AG08395 (cell line): ENCODE measurements around the gene MYL7.

Source experiments
- DNase-seq: peaks from one replicate; pipeline ENCODE4 v3.0.0; 2012; ENCODE audit warnings: mixed read lengths, low spot score

Gene MYL7

GRCh38 chr7:44112231-44112996 lies 28.7 kb downstream of the MYL7 start:
- no peak for DNase-seq

- no peak for DNase-seq
Measured at GRCh38 chr7:44111761-44112160, 29.4 kb downstream of the MYL7 start.

- no peak for DNase-seq
Measured at GRCh38 chr7:44110719-44111635, 30.2 kb downstream of the MYL7 start.

GRCh38 chr7:44109991-44110390 lies 31.1 kb downstream of the MYL7 start:
- no peak for DNase-seq

GRCh38 chr7:44108768-44109750 lies 32.1 kb downstream of the MYL7 start:
- no peak for DNase-seq

- no peak for DNase-seq
Measured at GRCh38 chr7:44107961-44108767, 33.0 kb downstream of the MYL7 start.

GRCh38 chr7:44107116-44107960 lies 33.8 kb downstream of the MYL7 start:
- DNase-seq, result no peak

GRCh38 chr7:44106311-44107065 lies 34.6 kb downstream of the MYL7 start:
- DNase-seq, result no peak

- DNase-seq, result no peak
Measured at GRCh38 chr7:44105832-44106231, 35.3 kb downstream of the MYL7 start.

GRCh38 chr7:44104860-44105771 lies 36.0 kb downstream of the MYL7 start:
- peak; percentile 75 for DNase-seq

GRCh38 chr7:44103923-44104859 lies 36.9 kb downstream of the MYL7 start, which contains the start of gene AEBP1:
AEBP1 (plus strand) TSS chr7:44104345; CDS start chr7:44104666, 321 bp downstream.
- DNase-seq, result peak; percentile 38

- DNase-seq, result no peak
Measured at GRCh38 chr7:44103566-44103922, 37.6 kb downstream of the MYL7 start.

- no peak for DNase-seq
Measured at GRCh38 chr7:44102846-44103565, 38.1 kb downstream of the MYL7 start.

GRCh38 chr7:44101966-44102845 lies 38.9 kb downstream of the MYL7 start:
- peak; percentile 87 for DNase-seq

GRCh38 chr7:44101303-44101965 lies 39.7 kb downstream of the MYL7 start:
- no peak for DNase-seq
